ENCODE results near the gene TUBA1C. TPM values are rescaled to one million over a fixed set of nuclear protein-coding genes. Genes with fewer than 3 reads are reported as not detected.

The TUBA1C gene
- total RNA-seq, 1 donor from 2014 or later = 402 TPM

GRCh38 chr12:49283541-49284429 lies 18.9 kb downstream of the TUBA1C start:
- H3K27me3 ChIP-seq = peaks cover 12% of the 10 kb centered on the region
- no peak overlapping the region for H3K4me2 ChIP-seq
- peaks cover 41% of the 10 kb centered on the region for H3K4me1 Mint-ChIP-seq
- H3K36me3 Mint-ChIP-seq = no peaks in the 10 kb centered on the region
- no peak overlapping the region for H3K4me3 Mint-ChIP-seq
- peaks cover 6% of the 10 kb centered on the region for H3K27me3 Mint-ChIP-seq (ENCODE audit: insufficient read depth, low read depth)
- no peaks in the 10 kb centered on the region for H4K20me1 ChIP-seq (ENCODE audit: low read depth)
- no peak overlapping the region for H3K4me3 ChIP-seq
- H3F3A ChIP-seq (ENCODE audit: low read depth) = peaks cover 29% of the 10 kb centered on the region
- DNase-seq (ENCODE audit: low spot score) = no peak
- no peak overlapping the region for H3K27ac ChIP-seq
- H3K4me1 ChIP-seq = peaks cover 14% of the 10 kb centered on the region
- no peak overlapping the region for H3K27ac Mint-ChIP-seq
- peaks cover 2% of the 10 kb centered on the region for H3K9me3 Mint-ChIP-seq
- no peak for TF ChIP-seq EZH2phosphoT487 (IDR thresholded peaks at IDR 0.05)
- peak; percentile 3 for TF ChIP-seq CTCF (IDR thresholded peaks at IDR 0.05)
- TF ChIP-seq EZH2 (IDR thresholded peaks at IDR 0.05) = no peak
- H3K9ac ChIP-seq = no peak overlapping the region
- no peaks in the 10 kb centered on the region for H3K36me3 ChIP-seq
- H3K79me2 ChIP-seq (ENCODE audit: low read depth) = no peaks in the 10 kb centered on the region
- H3K9me3 ChIP-seq (ENCODE audit: low read depth) = no peaks in the 10 kb centered on the region
- H2AFZ ChIP-seq (replicated peaks) = no peak overlapping the region

DNA sequence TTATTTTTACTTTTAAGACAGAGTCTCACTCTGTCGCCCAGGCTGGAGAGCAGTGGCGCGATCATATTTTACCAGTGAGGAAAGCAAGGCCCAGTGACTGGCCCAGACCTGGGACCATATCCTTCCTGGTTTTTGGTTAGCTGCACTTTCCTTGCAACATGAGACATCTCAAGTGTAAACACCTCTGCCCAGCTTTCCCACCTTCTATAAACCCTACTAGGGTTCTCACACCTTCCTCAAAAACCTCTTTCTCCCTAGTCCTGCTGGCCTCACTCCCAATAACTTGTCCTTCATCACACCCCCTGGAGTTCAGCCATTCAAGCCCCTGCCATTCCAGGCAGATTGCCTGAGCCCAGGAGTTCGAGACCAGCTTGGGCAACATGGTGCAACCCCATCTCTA lies 19.8 kb downstream of the TUBA1C start:
- H3K4me1 Mint-ChIP-seq = peaks cover 35% of the 10 kb centered on the region
- peaks cover 3% of the 10 kb centered on the region for H3K27me3 Mint-ChIP-seq (ENCODE audit: insufficient read depth, low read depth)
- peaks cover 28% of the 10 kb centered on the region for H3F3A ChIP-seq (ENCODE audit: low read depth)
- no peak overlapping the region for H3K4me2 ChIP-seq
- H3K9ac ChIP-seq = no peak overlapping the region
- peaks cover 2% of the 10 kb centered on the region for H3K9me3 Mint-ChIP-seq
- H3K4me3 Mint-ChIP-seq = peak overlapping the region; percentile 57
- TF ChIP-seq EZH2phosphoT487 (IDR thresholded peaks at IDR 0.05) (no peak), CTCF (IDR thresholded peaks at IDR 0.05) (no peak), EZH2 (IDR thresholded peaks at IDR 0.05) (no peak)
- no peak overlapping the region for H3K27ac Mint-ChIP-seq
- H3K36me3 Mint-ChIP-seq = no peaks in the 10 kb centered on the region
- H2AFZ ChIP-seq (replicated peaks) = no peak overlapping the region
- H3K79me2 ChIP-seq (ENCODE audit: low read depth) = no peaks in the 10 kb centered on the region
- H3K9me3 ChIP-seq (ENCODE audit: low read depth) = no peaks in the 10 kb centered on the region
- H3K4me3 ChIP-seq = no peak overlapping the region
- peaks cover 12% of the 10 kb centered on the region for H3K27me3 ChIP-seq
- no peak for DNase-seq (ENCODE audit: low spot score)
- no peak overlapping the region for H3K27ac ChIP-seq
- no peaks in the 10 kb centered on the region for H3K36me3 ChIP-seq
- no peaks in the 10 kb centered on the region for H4K20me1 ChIP-seq (ENCODE audit: low read depth)
- H3K4me1 ChIP-seq = peaks cover 12% of the 10 kb centered on the region

DNA sequence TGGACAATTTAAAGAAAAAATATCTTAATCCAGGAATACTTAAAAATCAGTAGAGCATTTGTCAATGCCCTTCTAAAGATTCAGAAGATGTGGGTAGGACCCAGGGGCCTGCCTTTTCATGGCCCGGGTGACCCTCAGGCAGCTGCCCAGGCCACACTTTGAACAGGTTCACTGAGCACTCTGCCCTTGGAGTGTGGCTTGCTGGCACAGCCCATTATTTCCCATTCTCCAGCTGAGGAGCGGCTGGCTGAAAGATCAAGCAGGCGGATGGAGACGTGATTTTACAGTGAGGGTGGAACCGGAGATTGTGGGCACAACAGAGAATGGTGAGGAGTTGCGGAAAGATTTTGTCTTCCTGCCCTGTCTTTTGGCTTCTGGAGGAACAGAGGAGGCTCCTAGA lies 23.0 kb downstream of the TUBA1C start:
- peaks cover 2% of the 10 kb centered on the region for H3K9me3 Mint-ChIP-seq
- Histone ChIP-seq H3K4me3 (no peak overlapping the region), H3K27me3 (peaks cover 26% of the 10 kb centered on the region), H3K27ac (no peak overlapping the region), H3K9me3 (ENCODE audit: low read depth) (no peaks in the 10 kb centered on the region), H2AFZ (replicated peaks) (no peak overlapping the region), H3K9ac (no peak overlapping the region), H3K4me1 (peaks cover 4% of the 10 kb centered on the region), H3K4me2 (no peak overlapping the region), H3F3A (ENCODE audit: low read depth) (peaks cover 19% of the 10 kb centered on the region), H3K36me3 (no peaks in the 10 kb centered on the region), H3K79me2 (ENCODE audit: low read depth) (no peaks in the 10 kb centered on the region), H4K20me1 (ENCODE audit: low read depth) (no peaks in the 10 kb centered on the region)
- H3K27me3 Mint-ChIP-seq (ENCODE audit: insufficient read depth, low read depth) = peaks cover 2% of the 10 kb centered on the region
- H3K4me3 Mint-ChIP-seq = no peak overlapping the region
- no peak for DNase-seq (ENCODE audit: low spot score)
- H3K27ac Mint-ChIP-seq = no peak overlapping the region
- no peak for TF ChIP-seq EZH2phosphoT487 (IDR thresholded peaks at IDR 0.05)
- no peak for TF ChIP-seq EZH2 (IDR thresholded peaks at IDR 0.05)
- TF ChIP-seq CTCF (IDR thresholded peaks at IDR 0.05) = no peak
- no peaks in the 10 kb centered on the region for H3K36me3 Mint-ChIP-seq
- H3K4me1 Mint-ChIP-seq = peaks cover 16% of the 10 kb centered on the region

All from neural progenitor cell (in vitro differentiated cells).